Measurements from ENCODE around the gene IGF1R.

IGF1R gene

DNA sequence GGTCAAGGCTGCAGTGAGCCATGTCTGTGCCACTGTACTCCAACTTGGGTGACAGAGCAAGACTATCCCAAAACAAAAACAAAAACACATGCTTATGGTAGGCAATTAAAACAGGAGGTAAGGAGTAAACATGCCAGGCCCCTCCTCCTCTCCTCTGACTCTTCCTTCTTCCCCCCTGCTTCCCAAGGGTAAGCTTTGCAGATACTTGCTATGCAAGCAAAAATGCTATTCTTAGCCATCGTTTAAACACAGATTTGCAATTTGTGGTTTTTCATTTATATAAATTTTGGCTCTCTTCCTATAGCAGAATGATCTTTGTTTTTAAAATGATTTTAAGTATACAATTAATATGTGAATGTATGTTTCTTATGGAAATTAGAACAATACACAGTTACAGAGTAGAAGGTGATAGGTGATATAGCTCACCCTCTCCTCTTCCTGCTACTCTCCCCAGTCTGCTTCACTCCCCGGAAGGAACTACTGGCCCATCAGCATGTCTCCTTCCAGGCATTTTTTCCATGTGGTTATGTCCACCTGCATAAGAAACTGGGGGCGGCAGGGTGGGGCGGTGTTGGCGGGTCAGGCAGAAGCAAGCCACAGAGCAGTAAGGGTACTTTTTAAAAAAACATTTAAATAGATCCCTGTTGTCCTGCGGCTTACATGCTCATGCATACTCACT lies 42.1 kb downstream of the IGF1R start:
- no peak overlapping the region for H3K4me3 ChIP-seq (ENCODE audit: low read length)
- DNase-seq (ENCODE audit: low read depth), result no peak

DNA sequence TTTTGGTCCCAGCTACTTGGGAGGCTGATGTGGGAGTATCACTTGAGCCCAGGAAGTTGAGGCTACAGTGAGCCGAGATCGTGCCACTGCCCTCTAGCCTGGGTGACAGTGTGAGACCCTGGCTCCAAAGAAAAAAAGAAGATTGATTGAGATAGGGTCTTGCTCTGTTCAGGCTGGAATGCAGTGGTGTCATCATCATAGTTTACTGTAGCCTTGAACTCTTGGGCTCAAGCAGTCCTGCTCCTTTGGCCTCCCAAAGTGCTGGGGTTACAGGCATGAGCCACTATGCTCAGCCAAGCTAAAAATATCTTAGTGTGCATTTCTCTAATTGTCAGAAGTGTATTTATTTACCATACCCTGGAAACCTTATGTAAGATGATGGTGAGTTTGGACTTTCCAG lies 43.9 kb downstream of the IGF1R start:
- H3K4me3 ChIP-seq (ENCODE audit: low read length), result no peak overlapping the region
- TF ChIP-seq, protein P1, sequence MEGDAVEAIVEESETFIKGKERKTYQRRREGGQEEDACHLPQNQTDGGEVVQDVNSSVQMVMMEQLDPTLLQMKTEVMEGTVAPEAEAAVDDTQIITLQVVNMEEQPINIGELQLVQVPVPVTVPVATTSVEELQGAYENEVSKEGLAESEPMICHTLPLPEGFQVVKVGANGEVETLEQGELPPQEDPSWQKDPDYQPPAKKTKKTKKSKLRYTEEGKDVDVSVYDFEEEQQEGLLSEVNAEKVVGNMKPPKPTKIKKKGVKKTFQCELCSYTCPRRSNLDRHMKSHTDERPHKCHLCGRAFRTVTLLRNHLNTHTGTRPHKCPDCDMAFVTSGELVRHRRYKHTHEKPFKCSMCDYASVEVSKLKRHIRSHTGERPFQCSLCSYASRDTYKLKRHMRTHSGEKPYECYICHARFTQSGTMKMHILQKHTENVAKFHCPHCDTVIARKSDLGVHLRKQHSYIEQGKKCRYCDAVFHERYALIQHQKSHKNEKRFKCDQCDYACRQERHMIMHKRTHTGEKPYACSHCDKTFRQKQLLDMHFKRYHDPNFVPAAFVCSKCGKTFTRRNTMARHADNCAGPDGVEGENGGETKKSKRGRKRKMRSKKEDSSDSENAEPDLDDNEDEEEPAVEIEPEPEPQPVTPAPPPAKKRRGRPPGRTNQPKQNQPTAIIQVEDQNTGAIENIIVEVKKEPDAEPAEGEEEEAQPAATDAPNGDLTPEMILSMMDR (conservative IDR thresholded peaks at IDR 0.05; ENCODE audit: low read depth, low read length), result no peak
- no peak for DNase-seq (ENCODE audit: low read depth)

More for the DNA sequence above, 42.1 kb downstream of the IGF1R start:
- TF ChIP-seq, protein P1 (conservative IDR thresholded peaks at IDR 0.05; ENCODE audit: low read depth, low read length), result no peak

DNA sequence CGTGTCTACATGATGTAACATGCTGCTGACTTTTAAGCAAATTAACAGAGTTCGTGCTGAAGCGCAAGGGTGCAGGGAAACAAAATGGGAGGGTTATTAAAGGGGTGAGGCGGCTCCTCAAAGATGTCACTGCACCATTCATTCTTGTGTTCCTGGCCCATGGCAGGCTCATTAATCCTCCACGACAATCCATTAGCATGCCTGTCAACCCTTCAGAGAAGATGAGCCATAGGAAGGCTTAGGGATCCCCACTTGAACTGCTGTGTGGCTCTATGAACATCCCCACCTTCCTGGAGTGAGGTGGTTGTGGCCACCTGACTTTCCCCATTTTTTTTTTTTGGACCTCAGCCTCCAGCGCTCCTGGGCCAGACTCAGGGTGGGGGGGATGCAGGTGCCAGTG lies 45.8 kb downstream of the IGF1R start:
- H3K4me3 ChIP-seq (ENCODE audit: low read length), result no peak overlapping the region
- DNase-seq (ENCODE audit: low read depth), result no peak
- TF ChIP-seq, protein P1 (conservative IDR thresholded peaks at IDR 0.05; ENCODE audit: low read depth, low read length), result no peak

DNA sequence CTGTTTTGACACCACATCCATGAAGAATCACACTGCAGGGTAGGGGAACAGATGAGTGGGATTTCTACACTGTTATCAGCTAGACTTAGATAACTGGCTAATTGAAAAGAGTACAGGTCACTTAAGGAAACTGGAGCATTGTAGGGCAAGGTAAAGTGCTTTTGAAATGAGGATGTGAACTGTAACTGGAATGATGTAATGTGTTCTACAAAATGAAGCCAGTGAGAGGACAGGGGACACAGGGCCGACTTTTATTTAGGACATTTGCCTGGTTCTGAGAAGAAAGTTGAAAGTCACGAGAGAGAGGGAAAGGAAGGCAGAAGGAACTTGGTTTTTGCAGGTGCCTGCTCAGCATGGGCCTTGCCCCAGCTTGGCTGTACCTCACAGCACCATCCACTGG lies 50.5 kb downstream of the IGF1R start:
- TF ChIP-seq, protein P1 (conservative IDR thresholded peaks at IDR 0.05; ENCODE audit: low read depth, low read length), result no peak
- H3K4me3 ChIP-seq (ENCODE audit: low read length), result no peak overlapping the region
- DNase-seq (ENCODE audit: low read depth), result no peak

DNA sequence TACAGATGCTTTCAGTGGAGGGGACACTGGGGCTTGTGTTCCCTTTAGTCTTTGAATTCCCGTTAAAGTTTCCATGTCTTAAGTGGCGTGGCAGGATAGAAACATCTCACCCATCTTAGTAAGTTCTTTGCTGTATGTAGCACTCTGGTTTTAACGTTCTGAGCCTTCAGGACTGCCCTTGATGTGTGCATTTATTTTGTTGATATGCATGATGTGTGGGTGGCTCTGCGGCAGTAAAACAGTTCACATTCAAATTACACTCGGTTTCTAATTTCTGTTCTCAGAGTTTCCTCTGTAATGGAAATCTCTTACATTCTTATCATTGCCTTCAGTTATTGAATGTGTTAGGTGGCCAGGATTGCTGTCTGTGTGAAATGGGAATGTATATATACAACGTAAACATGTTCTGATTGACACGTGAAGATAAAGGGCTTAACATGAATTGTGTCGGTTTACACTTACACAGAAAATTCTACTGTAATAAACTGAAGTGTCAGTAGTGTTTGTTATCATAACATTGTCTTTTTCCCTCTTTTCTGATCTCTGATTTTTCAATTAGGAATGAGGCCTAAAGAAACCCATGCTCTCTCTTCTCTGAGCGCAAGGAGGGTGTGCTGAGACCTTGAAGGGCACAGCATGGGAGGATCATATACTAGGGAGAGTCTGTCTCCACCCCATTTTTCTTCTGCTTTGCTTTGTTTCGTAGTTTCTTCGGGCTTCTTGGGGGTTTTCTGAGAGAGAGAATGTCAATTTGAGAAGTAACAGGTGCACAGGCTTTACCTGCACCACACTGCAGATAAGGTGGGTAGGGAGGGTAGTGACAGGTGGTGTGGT lies 51.5 kb downstream of the IGF1R start:
- TF ChIP-seq, protein P1 (conservative IDR thresholded peaks at IDR 0.05; ENCODE audit: low read depth, low read length), result no peak
- H3K4me3 ChIP-seq (ENCODE audit: low read length), result no peak overlapping the region
- no peak for DNase-seq (ENCODE audit: low read depth)

DNA sequence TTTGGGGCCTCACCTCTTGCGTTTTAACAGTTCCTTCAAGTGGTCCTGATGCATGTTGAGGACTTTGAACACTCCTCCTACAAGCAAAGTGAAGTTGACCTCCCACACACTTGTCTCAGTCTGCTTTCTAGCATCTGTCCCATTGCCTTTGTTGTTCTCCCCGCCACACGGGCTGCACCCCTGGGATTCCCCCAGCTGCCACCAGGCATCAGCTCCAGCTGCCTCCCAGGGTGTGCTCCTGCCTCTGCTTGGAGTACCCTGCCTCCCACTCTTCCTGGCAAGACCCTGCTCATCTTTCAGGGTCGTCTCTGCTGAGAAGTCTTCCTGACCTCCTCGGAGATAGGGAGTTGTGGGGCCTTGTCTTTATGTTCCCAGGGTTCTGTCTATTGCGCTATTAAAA lies 52.2 kb downstream of the IGF1R start:
- TF ChIP-seq, protein P1 (conservative IDR thresholded peaks at IDR 0.05; ENCODE audit: low read depth, low read length), result no peak
- no peak overlapping the region for H3K4me3 ChIP-seq (ENCODE audit: low read length)
- no peak for DNase-seq (ENCODE audit: low read depth)
